Measurements from ENCODE around the gene PAFAH1B1.
"Not testable (repeated sequence)": the region's sequence is repeated elsewhere in the genome, so short reads cannot be mapped to it uniquely, and the experiment has no call there.

Gene PAFAH1B1

GRCh38 chr17:2636169-2636930 is 42.9 kb downstream of the PAFAH1B1 start:
- no peak for DNase-seq

GRCh38 chr17:2637422-2637821 is 44.0 kb downstream of the PAFAH1B1 start:
- no peak for DNase-seq

- DNase-seq: no peak
Observed at GRCh38 chr17:2644971-2645370, 51.5 kb downstream of the PAFAH1B1 start.

DNA sequence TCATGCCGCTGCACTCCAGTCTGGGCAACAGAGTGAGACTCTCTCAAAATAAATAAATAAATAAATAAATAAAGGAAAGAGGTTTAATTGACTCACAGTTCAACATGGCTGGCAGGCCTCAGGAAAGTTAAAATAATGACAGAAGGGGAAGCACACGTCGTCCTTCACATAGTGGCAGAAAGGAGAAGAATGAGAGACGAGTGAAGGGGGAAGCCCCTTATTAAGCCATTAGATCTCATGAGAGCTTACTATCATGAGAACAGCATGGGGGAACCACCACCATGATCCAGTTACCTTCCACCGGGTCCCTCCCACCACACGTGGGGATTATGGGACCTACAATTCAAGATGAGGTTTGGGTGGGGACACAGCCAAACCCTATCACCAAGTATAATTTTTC is 54.5 kb downstream of the PAFAH1B1 start:
- no peak for DNase-seq

GRCh38 chr17:2649191-2649590 is 55.7 kb downstream of the PAFAH1B1 start:
- no peak for DNase-seq

GRCh38 chr17:2652911-2653310 is 59.5 kb downstream of the PAFAH1B1 start:
- DNase-seq: not testable (repeated sequence)

- no peak for DNase-seq
Observed at GRCh38 chr17:2655546-2655945, 62.1 kb downstream of the PAFAH1B1 start.

DNA sequence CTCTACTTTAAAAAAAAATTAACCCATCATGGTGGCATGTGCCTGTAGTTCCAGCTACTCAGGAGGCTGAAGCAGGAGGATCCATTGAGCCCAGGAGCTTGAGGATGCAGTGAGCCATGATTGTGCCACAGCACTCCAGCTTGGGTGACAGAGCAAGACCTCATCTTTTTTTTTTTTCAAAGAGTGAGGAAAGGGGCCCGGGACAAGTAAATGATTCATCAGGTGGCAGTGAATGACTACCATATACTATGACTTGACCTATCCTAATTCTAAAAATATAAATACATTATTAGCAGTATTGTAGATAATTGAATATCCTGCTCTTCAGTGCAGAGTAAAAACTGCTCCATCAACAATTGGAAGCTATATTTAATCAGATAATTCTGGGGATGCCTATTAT is 62.8 kb downstream of the PAFAH1B1 start:
- no peak for DNase-seq

- not testable (repeated sequence) for DNase-seq
Observed at GRCh38 chr17:2659337-2659736, 65.9 kb downstream of the PAFAH1B1 start.

DNA sequence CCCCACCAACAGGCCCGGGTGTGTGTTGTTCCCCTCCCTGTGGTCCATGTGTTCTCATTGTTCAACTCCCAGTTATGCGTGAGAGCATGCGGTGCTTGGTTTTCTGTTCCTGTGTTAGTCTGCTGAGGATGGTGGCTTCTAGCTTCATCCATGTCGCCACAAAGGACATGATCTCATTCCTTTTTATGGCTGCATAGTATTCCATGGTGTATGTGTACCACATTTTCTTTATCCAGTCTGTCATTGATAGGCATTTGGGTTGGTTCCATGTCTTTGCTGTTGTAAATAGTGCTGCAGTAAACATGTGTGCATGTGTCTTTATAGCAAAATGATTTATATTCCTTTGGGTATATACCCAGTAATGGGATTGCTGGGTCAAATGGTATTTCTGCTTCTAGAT is 67.0 kb downstream of the PAFAH1B1 start:
- not testable (repeated sequence) for DNase-seq

DNA sequence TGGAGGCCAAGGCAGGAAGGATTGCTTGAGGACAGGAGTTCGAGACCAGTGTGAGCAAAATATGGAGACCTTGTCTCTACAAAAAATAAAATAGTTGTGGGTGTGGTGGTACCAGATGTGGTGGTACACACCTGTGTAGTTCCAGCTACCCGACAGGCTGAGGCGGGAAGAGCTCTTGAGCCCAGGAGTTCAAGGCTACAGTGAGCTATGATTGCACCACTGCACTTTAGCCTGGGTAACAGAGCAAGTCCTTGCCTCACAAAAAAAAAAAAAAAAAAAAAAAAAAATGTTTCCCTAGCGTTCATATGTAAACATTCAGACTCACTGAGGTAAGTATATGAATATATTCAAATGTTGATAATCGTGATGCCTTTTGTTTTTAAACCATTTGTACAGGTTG is 78.6 kb downstream of the PAFAH1B1 start:
- no peak for DNase-seq

- not testable (repeated sequence) for DNase-seq
Observed at GRCh38 chr17:2679247-2679646, 85.8 kb downstream of the PAFAH1B1 start.

DNA sequence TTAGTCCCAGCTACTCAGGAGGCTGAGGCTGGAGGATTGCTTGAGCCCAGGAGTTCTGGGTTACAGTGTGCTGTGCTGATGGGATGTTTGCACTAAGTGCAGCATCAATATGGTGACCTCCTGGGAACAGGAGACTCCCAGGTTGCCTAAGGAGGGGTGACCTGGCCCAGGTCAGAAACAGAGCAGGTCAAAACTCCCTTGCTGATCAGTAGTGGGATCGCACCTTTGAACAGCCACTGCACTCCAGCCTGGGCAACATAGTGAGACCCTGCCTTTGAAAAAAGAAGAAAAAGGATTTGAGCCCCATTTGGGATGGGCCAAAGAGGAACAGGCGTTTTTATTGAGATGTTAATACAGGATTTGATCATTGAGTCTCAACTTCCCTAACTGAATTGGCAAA is 87.5 kb downstream of the PAFAH1B1 start:
- no peak for DNase-seq

DNA sequence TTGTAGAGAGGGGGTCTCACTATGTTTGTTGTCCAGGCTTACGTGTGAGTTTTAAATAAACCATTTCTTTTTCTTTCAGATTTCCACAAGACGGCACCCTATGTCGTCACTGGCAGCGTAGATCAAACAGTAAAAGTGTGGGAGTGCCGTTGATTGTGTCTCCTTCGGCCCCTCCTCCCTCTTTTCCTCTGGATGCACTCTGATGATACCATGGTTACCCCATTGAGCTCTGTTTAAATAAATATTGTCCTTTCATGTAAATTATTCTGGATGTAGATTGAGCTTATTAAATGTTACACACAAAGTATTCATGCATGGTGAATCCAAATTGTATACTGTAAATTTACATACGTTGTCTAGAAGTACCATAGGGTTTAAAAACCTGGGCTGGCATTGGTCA is 88.2 kb downstream of the PAFAH1B1 start:
- DNase-seq: no peak

DNA sequence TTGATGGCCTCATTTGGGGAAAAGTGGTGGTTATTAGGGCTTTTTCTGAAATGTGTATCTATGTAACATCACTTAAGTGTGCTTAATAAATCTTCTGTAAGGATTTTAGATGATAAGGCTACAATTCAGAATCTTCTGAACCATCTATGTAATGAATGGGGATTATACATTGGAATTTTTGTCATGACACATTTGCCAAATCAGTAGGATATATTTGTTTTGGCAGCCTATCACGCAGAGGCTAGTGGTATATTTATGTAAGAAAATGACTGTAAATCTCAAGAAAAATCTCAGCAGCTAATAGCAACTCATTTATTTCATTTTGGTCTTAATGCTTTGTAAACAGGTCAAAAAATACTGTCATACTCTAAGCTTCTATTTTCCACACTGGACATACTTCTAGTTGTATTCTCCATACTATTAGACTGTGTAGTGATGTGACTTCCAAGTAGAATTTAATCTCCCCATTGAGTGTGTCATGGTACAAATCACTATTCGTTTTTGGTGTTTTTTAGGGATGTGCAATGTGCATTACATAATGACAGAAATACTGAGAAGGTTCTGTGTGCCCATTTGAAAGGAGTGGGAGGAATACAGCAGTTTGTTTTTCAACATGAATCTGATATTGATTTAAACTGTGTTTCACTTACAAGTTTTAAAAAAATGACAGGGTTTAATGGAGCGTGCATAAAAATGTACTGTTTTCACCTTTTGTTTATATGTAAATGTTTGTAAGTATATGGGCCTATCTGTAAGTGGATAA is 88.9 kb downstream of the PAFAH1B1 start:
- no peak for DNase-seq

DNA sequence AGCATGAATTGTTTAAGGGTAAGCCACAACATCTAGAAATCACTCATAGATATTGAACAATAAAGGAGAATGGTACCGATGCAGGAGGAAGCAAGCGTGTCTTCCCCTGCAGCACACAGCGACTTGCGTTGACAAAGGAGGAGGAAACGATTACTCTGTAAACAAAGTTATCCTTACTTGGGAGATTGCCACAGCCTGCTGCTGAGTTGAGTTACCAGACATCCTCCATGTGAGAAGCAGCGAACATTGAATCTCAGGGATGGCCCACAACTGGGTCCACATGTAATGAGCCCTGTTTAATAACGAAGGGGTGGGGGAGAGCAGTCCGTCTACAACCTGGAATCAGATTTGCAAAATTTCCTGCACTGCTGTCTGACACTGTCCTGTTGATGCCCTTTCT is 90.5 kb downstream of the PAFAH1B1 start:
- DNase-seq: no peak

- DNase-seq: no peak
Observed at GRCh38 chr17:2684549-2684948, 91.1 kb downstream of the PAFAH1B1 start.

GRCh38 chr17:2685696-2686095 is 92.2 kb downstream of the PAFAH1B1 start:
- DNase-seq: no peak

- DNase-seq: no peak
Observed at GRCh38 chr17:2687074-2687418, 93.6 kb downstream of the PAFAH1B1 start.

- DNase-seq: no peak
Observed at GRCh38 chr17:2688351-2689342, 95.2 kb downstream of the PAFAH1B1 start.

- no peak for DNase-seq
Observed at GRCh38 chr17:2689411-2690164, 96.1 kb downstream of the PAFAH1B1 start.
